OCI-LY3 (cell line): ENCODE data around the gene LPCAT4.
A peak's percentile ranks its signal among the peaks of the same experiment; 100 is the strongest.
"Not testable (repeated sequence)": the region's sequence is repeated elsewhere in the genome, so short reads cannot be mapped to it uniquely, and the experiment has no call there.

Source experiments
- H2AFZ ChIP-seq: fragments of 200-600, 300-600 bp; shearing (Covaris generic); 2 replicates; pipeline ENCODE4 v1.6.0; 2014; ENCODE audit warnings: antibody characterized with exemption, low read depth, low read length
- H3K27ac ChIP-seq: fragments of 200-600, 300-600 bp; sonication (generic); 2 replicates; pipeline ENCODE4 v1.5.1; 2014; ENCODE audit warnings: mild to moderate bottlenecking, low read length, moderate library complexity, mixed read lengths
- H3K27me3 ChIP-seq: fragments of 200-600, 300-600 bp; sonication (generic); 2 replicates; pipeline ENCODE4 v1.6.1; 2014; ENCODE audit warnings: low read depth, low read length, mixed read lengths
- H3K36me3 ChIP-seq: fragments of 200-600, 300-600 bp; sonication (generic); replicated peaks from 2 replicates; pipeline ENCODE3; 2014; ENCODE audit warnings: low read depth, low read length, mixed read lengths
- H3K4me1 ChIP-seq: fragments of 300-600, 200-600 bp; sonication (generic); 2 replicates; pipeline ENCODE4 v1.6.1; 2014; ENCODE audit warnings: low read length, mixed read lengths
- H3K4me2 ChIP-seq: fragments of 200-600, 300-600 bp; sonication (generic); 2 replicates; pipeline ENCODE4 v1.6.1; 2014; ENCODE audit warnings: low read length, mixed read lengths
- H3K4me3 ChIP-seq: fragments of 300-600, 200-600 bp; sonication (generic); 2 replicates; pipeline ENCODE4 v1.5.1; 2014; ENCODE audit warnings: antibody characterized with exemption, mild to moderate bottlenecking, low read length, moderate library complexity
- H3K79me2 ChIP-seq: fragments of 300-600, 200-600 bp; shearing (Covaris generic); 2 replicates; pipeline ENCODE4 v1.6.1; 2014; ENCODE audit warnings: mild to moderate bottlenecking, low read length, mixed read lengths
- H3K9ac ChIP-seq: fragments of 300-600, 200-600 bp; shearing (Covaris generic); 2 replicates; pipeline ENCODE4 v1.6.0; 2014; ENCODE audit warnings: mild to moderate bottlenecking, low read length, moderate library complexity
- H3K9me3 ChIP-seq: fragments of 200-600, 300-600 bp; shearing (Covaris generic); 2 replicates; pipeline ENCODE4 v1.6.1; 2014; ENCODE audit warnings: low read length, mixed read lengths; ENCODE audit not compliant: insufficient read depth
- H4K20me1 ChIP-seq: fragments of 200-600, 300-600 bp; sonication (generic); 2 replicates; pipeline ENCODE4 v1.6.1; 2016; ENCODE audit warnings: low read length, mixed read lengths; ENCODE audit not compliant: insufficient read depth
- EZH2phosphoT487 ChIP-seq: fragments of 200-600 bp; shearing (Covaris generic); IDR thresholded peaks from 2 replicates; pipeline ENCODE4 v1.6.1; 2018; ENCODE audit warnings: antibody characterized with exemption, mixed run types, low read depth
- TF ChIP-seq, protein P1 (sequence below): fragments of 200-600, 300-600 bp; sonication (generic); IDR thresholded peaks from 2 replicates; pipeline ENCODE4 v1.5.1; 2014; ENCODE audit warnings: antibody characterized with exemption, low read length, low read depth

The LPCAT4 gene

GRCh38 chr15:34349769-34350168 lies 17.2 kb downstream of the LPCAT4 start:
- H4K20me1 ChIP-seq, result no peaks in the 10 kb centered on the region
- no peak overlapping the region for H3K4me2 ChIP-seq
- H3K27ac ChIP-seq, result no peak overlapping the region
- H3K9me3 ChIP-seq, result no peaks in the 10 kb centered on the region
- TF ChIP-seq, protein P1, sequence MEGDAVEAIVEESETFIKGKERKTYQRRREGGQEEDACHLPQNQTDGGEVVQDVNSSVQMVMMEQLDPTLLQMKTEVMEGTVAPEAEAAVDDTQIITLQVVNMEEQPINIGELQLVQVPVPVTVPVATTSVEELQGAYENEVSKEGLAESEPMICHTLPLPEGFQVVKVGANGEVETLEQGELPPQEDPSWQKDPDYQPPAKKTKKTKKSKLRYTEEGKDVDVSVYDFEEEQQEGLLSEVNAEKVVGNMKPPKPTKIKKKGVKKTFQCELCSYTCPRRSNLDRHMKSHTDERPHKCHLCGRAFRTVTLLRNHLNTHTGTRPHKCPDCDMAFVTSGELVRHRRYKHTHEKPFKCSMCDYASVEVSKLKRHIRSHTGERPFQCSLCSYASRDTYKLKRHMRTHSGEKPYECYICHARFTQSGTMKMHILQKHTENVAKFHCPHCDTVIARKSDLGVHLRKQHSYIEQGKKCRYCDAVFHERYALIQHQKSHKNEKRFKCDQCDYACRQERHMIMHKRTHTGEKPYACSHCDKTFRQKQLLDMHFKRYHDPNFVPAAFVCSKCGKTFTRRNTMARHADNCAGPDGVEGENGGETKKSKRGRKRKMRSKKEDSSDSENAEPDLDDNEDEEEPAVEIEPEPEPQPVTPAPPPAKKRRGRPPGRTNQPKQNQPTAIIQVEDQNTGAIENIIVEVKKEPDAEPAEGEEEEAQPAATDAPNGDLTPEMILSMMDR, result no peak
- TF ChIP-seq EZH2phosphoT487, result no peak
- no peak overlapping the region for H2AFZ ChIP-seq
- H3K4me3 ChIP-seq, result no peak overlapping the region
- H3K27me3 ChIP-seq, result no peaks in the 10 kb centered on the region
- no peaks in the 10 kb centered on the region for H3K79me2 ChIP-seq
- peaks cover 5% of the 10 kb centered on the region for H3K36me3 ChIP-seq
- H3K9ac ChIP-seq, result no peak overlapping the region
- H3K4me1 ChIP-seq, result no peaks in the 10 kb centered on the region

- Histone ChIP-seq H3K4me3 (no peak overlapping the region), H3K79me2 (no peaks in the 10 kb centered on the region), H3K9ac (no peak overlapping the region), H3K27me3 (no peaks in the 10 kb centered on the region), H3K9me3 (no peaks in the 10 kb centered on the region), H4K20me1 (no peaks in the 10 kb centered on the region), H3K27ac (no peak overlapping the region), H3K36me3 (no peaks in the 10 kb centered on the region), H3K4me1 (no peaks in the 10 kb centered on the region), H2AFZ (no peak overlapping the region), H3K4me2 (no peak overlapping the region)
- TF ChIP-seq, protein P1, result no peak
- TF ChIP-seq EZH2phosphoT487, result no peak
These were observed 18.2 kb downstream of the LPCAT4 start for GRCh38 chr15:34348735-34349300.

DNA sequence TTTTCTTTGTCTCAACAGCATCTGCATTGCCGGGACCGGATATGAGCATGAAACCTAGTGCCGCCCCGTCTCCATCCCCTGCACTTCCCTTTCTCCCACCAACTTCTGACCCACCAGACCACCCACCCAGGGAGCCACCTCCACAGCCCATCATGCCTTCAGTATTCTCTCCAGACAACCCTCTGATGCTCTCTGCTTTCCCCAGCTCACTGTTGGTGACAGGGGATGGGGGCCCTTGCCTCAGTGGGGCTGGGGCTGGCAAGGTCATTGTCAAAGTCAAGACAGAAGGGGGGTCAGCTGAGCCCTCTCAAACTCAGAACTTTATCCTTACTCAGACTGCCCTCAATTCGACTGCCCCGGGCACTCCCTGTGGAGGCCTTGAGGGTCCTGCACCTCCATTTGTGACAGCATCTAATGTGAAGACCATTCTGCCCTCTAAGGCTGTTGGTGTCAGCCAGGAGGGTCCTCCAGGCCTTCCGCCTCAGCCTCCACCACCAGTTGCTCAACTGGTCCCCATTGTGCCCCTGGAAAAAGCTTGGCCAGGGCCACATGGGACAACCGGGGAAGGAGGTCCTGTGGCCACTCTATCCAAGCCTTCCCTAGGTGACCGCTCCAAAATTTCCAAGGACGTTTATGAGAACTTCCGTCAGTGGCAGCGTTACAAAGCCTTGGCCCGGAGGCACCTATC lies 18.9 kb downstream of the LPCAT4 start:
- H3K27me3 ChIP-seq, result no peaks in the 10 kb centered on the region
- H3K36me3 ChIP-seq, result no peaks in the 10 kb centered on the region
- H3K9me3 ChIP-seq, result no peaks in the 10 kb centered on the region
- no peak overlapping the region for H3K4me3 ChIP-seq
- H2AFZ ChIP-seq, result no peak overlapping the region
- peaks cover 4% of the 10 kb centered on the region; the same call in 1 of the 2 replicates for H3K4me1 ChIP-seq
- no peak overlapping the region for H3K9ac ChIP-seq
- TF ChIP-seq, protein P1, result no peak
- no peak for TF ChIP-seq EZH2phosphoT487
- H3K27ac ChIP-seq, result no peak overlapping the region
- H4K20me1 ChIP-seq, result no peaks in the 10 kb centered on the region
- no peak overlapping the region for H3K4me2 ChIP-seq
- no peaks in the 10 kb centered on the region for H3K79me2 ChIP-seq

GRCh38 chr15:34342737-34343575 lies 24.0 kb downstream of the LPCAT4 start, which contains the start of the genes NOP10 and NUTM1:
Gene NOP10, minus strand, starts transcription at chr15:34343136. Its CDS starts 63 bp downstream, at chr15:34343073.
Gene NUTM1, plus strand, starts transcription at chr15:34343315. Its CDS starts 382 bp downstream, at chr15:34343697.
- H3K36me3 ChIP-seq, result peaks cover 21% of the 10 kb centered on the region
- peak within 1 kb of the TSS; percentile 87 for H2AFZ ChIP-seq
- H3K4me3 ChIP-seq, result peak within 1 kb of the TSS; percentile 82
- peak within 1 kb of the TSS; percentile 72 for H3K27ac ChIP-seq
- no peak for TF ChIP-seq EZH2phosphoT487
- TF ChIP-seq, protein P1, result peak; percentile 84
- no peaks in the 10 kb centered on the region for H3K9me3 ChIP-seq
- H4K20me1 ChIP-seq, result no peaks in the 10 kb centered on the region
- H3K9ac ChIP-seq, result peak within 1 kb of the TSS; percentile 80
- H3K4me1 ChIP-seq, result peaks cover 9% of the 10 kb centered on the region; the same call in 1 of the 2 replicates
- H3K79me2 ChIP-seq, result peaks cover 21% of the 10 kb centered on the region
- no peaks in the 10 kb centered on the region for H3K27me3 ChIP-seq
- peak within 1 kb of the TSS; percentile 21 for H3K4me2 ChIP-seq

DNA sequence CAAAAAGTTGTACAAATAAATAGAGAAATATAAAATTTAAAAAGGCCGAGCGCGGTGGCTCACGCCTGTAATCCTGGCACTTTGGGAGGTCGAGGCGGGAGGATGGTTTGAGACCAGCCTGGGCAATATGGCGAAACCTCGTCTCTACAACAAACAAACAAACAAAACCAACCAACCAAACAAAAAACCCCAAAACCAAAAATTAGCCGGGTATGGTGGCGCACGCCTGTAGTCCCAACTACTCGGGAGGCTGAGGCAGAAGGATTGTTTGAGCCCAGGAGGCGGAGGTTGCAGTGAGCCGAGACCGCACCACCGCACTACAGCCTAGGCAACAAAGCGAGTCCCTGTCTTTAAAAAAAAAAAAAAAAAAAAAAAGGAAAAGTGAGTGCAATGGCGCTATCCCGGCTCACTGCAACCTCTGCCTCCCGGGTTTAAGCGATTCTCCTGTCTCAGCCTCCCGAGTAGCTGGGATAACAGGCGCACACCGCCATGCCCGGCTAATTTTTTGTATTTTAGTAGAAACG lies 24.7 kb downstream of the LPCAT4 start:
- Histone ChIP-seq H3K79me2 (peaks cover 21% of the 10 kb centered on the region), H3K4me3 (peak overlapping the region; percentile 82), H3K27ac (peak overlapping the region; percentile 72), H3K36me3 (peaks cover 21% of the 10 kb centered on the region), H3K4me2 (peak overlapping the region; percentile 21), H3K9ac (peak overlapping the region; percentile 80)
- H2AFZ ChIP-seq, H3K9me3 ChIP-seq, H3K4me1 ChIP-seq, H4K20me1 ChIP-seq, H3K27me3 ChIP-seq: not testable (repeated sequence)
